Heart right ventricle (tissue), 16 donors: ENCODE measurements around the gene CNPY2. TPM values are rescaled to one million over a fixed set of nuclear protein-coding genes. Genes with fewer than 3 reads are reported as not detected.

ENCODE experiments used
- ATAC-seq, 8 donors: fragments of 200-7000 bp; cut with Tn5 transposase; one replicate each; pipeline ENCODE4 v1.9.1; 2020; ENCODE audit warnings: mild to moderate bottlenecking in 8 of 8, moderate library complexity in 8 of 8, moderate number of reproducible peaks in 1 of 8
- DNase-seq, 2 donors: peaks; one replicate each; pipeline ENCODE4 v3.0.0-alpha.2; 2020
- H3K27ac ChIP-seq, 10 donors: fragments of 200-600 bp; sonication (generic) in 2 of 10; one replicate each; pipeline versions ENCODE4 v1.5.0 to v1.8.0; 2020 to 2022; ENCODE audit warnings: mild to moderate bottlenecking in 3 of 10
- H3K27me3 ChIP-seq, 7 donors: fragments of 200-600 bp; one replicate each; pipeline ENCODE4 v1.8.0; 2021 to 2022; ENCODE audit warnings: mild to moderate bottlenecking in 2 of 7
- H3K36me3 ChIP-seq, 9 donors: fragments of 200-600 bp; sonication (generic) in 1 of 9; one replicate each; pipeline versions ENCODE4 v1.5.0 to v1.8.0; 2020 to 2022; ENCODE audit warnings: mild to moderate bottlenecking in 2 of 9
- H3K4me1 ChIP-seq, 9 donors: fragments of 200-600 bp; sonication (generic) in 1 of 9; one replicate each; pipeline versions ENCODE4 v1.5.0 to v1.8.0; 2020 to 2022; ENCODE audit warnings: mild to moderate bottlenecking in 4 of 9
- H3K4me3 ChIP-seq, 10 donors: fragments of 200-600 bp; sonication (generic) in 2 of 10; one replicate each; pipeline versions ENCODE4 v1.5.0 to v1.8.0; 2020 to 2022; ENCODE audit warnings: mild to moderate bottlenecking in 7 of 10, moderate library complexity in 2 of 10
- H3K9me3 ChIP-seq, 11 donors: fragments of 200-600 bp in 10 of 11; sonication (generic) in 2 of 11; one replicate each; pipeline versions ENCODE4 v1.5.0 to v1.8.0; 2013 to 2022; ENCODE audit warnings: mild to moderate bottlenecking in 2 of 11, control low read depth in 1 of 11, moderate library complexity in 1 of 11
- CTCF ChIP-seq, 9 donors: fragments of 200-600 bp; sonication (generic) in 2 of 9; IDR thresholded peaks; one replicate each; pipeline versions ENCODE4 v1.5.0 to v1.8.0; 2021 to 2022; ENCODE audit warnings: antibody characterized with exemption in 9 of 9, mild to moderate bottlenecking in 5 of 9, moderate library complexity in 1 of 9
- WGBS, 2 donors: extraction: QIAGEN DNeasy Blood & Tissue Kit; methylation state at CpG; one replicate each; pipeline ENCODE4 v1.1.7; 2013; ENCODE audit warnings: inconsistent platforms in 1 of 2; 5-methylcytosine and 5-hydroxymethylcytosine counted together
- intact Hi-C, 10 donors: fragments of 100-400 bp; cut with DNase I; formaldehyde crosslinking; loops; one replicate each; pipeline versions ENCODE4 v1.11.1 to v1.14.2; 2022
- long read RNA-seq, 3 donors: library from polyadenylated mRNA; unstranded; transcript quantifications; one replicate each; pipeline ENCODE4 v2.0.0, GENCODE V29; 2020 to 2021
- polyA plus RNA-seq, 2 donors: library from polyadenylated mRNA; stranded (reverse); fragments of 200-250 nt; gene quantifications; one replicate each; pipeline ENCODE4 v1.2.3, GENCODE V29; 2013
- total RNA-seq, 10 donors: library from RNA; stranded (reverse); fragmentation: NEBNext Ultra II Directional in 3 of 10; extraction: Animal tissue kit (Norgen Biotek cat#: 25700) in 3 of 10; gene quantifications; one replicate each; pipeline versions ENCODE4 v1.2.1 to v1.2.4, GENCODE V29; 2021 to 2023
- donor health status: Arrhythmogenic right ventricular cardiomyopathy.
- donor health status: ischemic (EF 13 %, LVEDD 7.1; RV severe dilation, severe dysfunction).
- donor health status: healthy with polysubstance abuse.
- donor health status: DM: no; HTN: yes; CAD: no.
- donor health status: DM: no; HTN: no; CAD: no.
- donor health status: ischemic (EF 25% LVEDD 6.9; RV normal size, moderate dysfunction).
- donor health status: ischemic (EF 25% LVEDD 5.7; RV mildly dilated, moderate dysfunction).
- donor health status: healthy.
- donor health status: DM: yes; HTN: yes; CAD: no.
- donor health status: Ischemic cardiomyopathy.
- donor health status: ischemic (EF 35%, LVEDD 5.7; RV mildly dilated, moderate dysfunction).
- donor health status: nonischemic (EF 11% LVEDD 7.7; RV severe dilation, severe dysfunction).
- donor health status: DM: yes; HTN: yes; CAD: no.
- donor health status: PGD.
- donor health status: ischemic (EF 29% LVEDD 5.4; RV normal size, mild dysfunction).
- donor health status: nonischemic (EF 23%, LVEDD 6.1; RV moderate dilation, normal function).

The CNPY2 gene
- total RNA-seq (10 to 100 TPM; 22.3 to 51.0 (median 38.7) TPM), polyA plus RNA-seq (10 to 100 TPM; 76.2 to 88.2 TPM)
- long read RNA-seq, donor 1, transcript CNPY2-206 (3 exons, 817 nt), result minor isoform, 6 of 22 reads
- long read RNA-seq, donor 1, transcript CNPY2-201 (6 exons, 1,214 nt), result major isoform, 11 of 22 reads
- long read RNA-seq, donor 1, partial matches to known transcripts, result 1 of 22 reads
- long read RNA-seq, donor 1, other reads (novel, unspliced or antisense), result 3 of 22 reads
- long read RNA-seq, donor 2, transcript CNPY2-201 (6 exons, 1,214 nt), result major isoform, 8 of 17 reads
- long read RNA-seq, donor 2, transcript CNPY2-206 (3 exons, 817 nt), result minor isoform, 5 of 17 reads
- long read RNA-seq, donor 2, partial matches to known transcripts, result 1 of 17 reads
- long read RNA-seq, donor 2, other reads (novel, unspliced or antisense), result 2 of 17 reads
- long read RNA-seq, donor 3, transcript CNPY2-206 (3 exons, 817 nt), result major isoform, 5 of 8 reads
- long read RNA-seq, donor 3, partial matches to known transcripts, result 0 of 8 reads
- long read RNA-seq, donor 3, other reads (novel, unspliced or antisense), result 0 of 8 reads

GRCh38 chr12:56315622-56316473 lies at the start of gene CNPY2:
Gene CNPY2, minus strand, starts transcription at chr12:56315988. Its CDS starts 771 bp downstream, at chr12:56315217.
- 0% methylated on average over 62 of the region's 62 CpGs for WGBS, 2 donors
- Histone ChIP-seq H3K27ac (peak within 1 kb of the TSS; percentile 88 to 98 (median 94)), H3K4me3 (peak within 1 kb of the TSS; percentile 61 to 99 (median 94)), H3K36me3 (peaks cover 0 to 74% (median 38%) of the 10 kb centered on the region in 9 donors), H3K9me3 (no peaks in the 10 kb centered on the region), H3K27me3 (no peaks in the 10 kb centered on the region), H3K4me1 (peaks cover 7 to 23% (median 16%) of the 10 kb centered on the region in 9 donors)
- peak in 5 of 9 donors; percentile 7 to 38 (median 21) for TF ChIP-seq CTCF (IDR thresholded peaks at IDR 0.05)
- peak; percentile 95 to 97 (median 96) for ATAC-seq
- peak; percentile 94 to 97 for DNase-seq
- intact Hi-C loops, result loop anchor here in 5 of 10 donors (2.0 to 10.0 kb wide), 3 partner anchors 15 to 149 kb away; partner anchors contain the start of genes SPRYD4 (in 4 of the 5) and CS (in 1 of the 5)

DNA sequence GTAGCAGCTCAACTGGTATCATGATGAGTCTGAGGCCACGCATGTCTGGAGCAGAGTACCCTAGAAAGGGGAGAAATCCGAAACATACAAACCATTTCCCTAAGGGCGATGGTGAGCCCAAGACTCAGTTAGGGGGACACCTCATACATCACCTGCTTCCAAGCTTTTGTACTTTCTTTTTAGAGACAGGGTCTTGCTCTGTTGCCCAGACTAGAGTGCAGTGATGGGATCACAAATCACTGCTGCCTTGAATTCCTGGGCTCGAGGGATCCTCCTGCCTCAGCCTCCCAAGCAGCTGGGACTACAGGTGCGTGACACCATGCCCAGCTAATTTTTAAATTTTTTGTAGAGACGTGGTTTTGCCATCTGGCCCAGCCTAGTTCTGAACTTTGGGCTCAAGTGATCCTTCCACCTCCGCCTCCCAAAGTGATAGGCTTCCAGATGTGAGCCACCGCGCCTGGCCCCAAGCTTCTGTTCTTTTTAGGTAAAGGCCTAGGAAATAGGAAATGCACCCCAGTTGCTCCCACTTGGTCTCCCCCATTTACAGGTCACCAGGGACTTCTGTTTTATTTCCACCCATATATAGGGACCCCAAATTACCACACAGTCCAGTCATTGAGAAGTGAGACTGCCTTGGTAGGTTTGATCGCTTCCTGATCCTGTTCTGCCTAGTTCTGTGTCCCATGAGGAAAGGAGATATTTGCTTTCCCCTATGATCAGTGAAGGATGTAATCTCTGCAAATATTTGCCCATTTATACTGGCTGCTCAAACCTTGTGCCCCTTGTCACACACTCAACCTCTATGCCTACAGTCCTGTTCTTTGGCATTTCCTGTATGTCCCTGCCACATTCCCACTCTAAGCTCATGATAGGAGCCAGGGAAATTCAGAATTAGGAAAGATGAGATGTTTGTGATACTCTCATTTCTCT lies 46.6 kb upstream of the CNPY2 start, which contains the start of gene APOF:
APOF (minus strand) TSS at position 728 of the 930 bp plus-strand sequence; CDS start at position 616, 112 bp downstream.
- Histone ChIP-seq H3K27ac (no peak within 1 kb of the TSS), H3K4me3 (no peak within 1 kb of the TSS), H3K9me3 (no peaks in the 10 kb centered on the region), H3K36me3 (peaks cover 0 to 5% (median 0%) of the 10 kb centered on the region in 9 donors), H3K27me3 (no peaks in the 10 kb centered on the region), H3K4me1 (peaks cover 0 to 30% (median 23%) of the 10 kb centered on the region in 9 donors)
- no peak for TF ChIP-seq CTCF (IDR thresholded peaks at IDR 0.05)
- WGBS, 2 donors, result 92 to 94% methylated on average over 10 of the region's 10 CpGs
- ATAC-seq (no peak), DNase-seq (no peak)
- intact Hi-C loops, result loop anchor here in 5 of 10 donors (5.0 to 10.0 kb wide), 3 partner anchors 90 to 105 kb away; partner anchors contain the start of genes SPRYD4 (in 4 of the 5) and MIP (in 1 of the 5)

GRCh38 chr12:56361487-56362129 lies 45.8 kb upstream of the CNPY2 start:
- Histone ChIP-seq H3K27me3 (no peaks in the 10 kb centered on the region), H3K4me3 (no peak overlapping the region), H3K4me1 (peaks cover 0 to 36% (median 25%) of the 10 kb centered on the region in 9 donors), H3K9me3 (no peaks in the 10 kb centered on the region), H3K27ac (no peak overlapping the region), H3K36me3 (peaks cover 0 to 10% (median 0%) of the 10 kb centered on the region in 9 donors)
- 79 to 81% methylated on average over 8 of the region's 8 CpGs for WGBS, 2 donors
- intact Hi-C loops, result loop anchor here in 7 of 10 donors (2.0 to 10.0 kb wide), 5 partner anchors 27 to 106 kb away; partner anchors contain the start of genes SPRYD4 (in 4 of the 7) and MIP (in 1 of the 7)
- TF ChIP-seq CTCF (IDR thresholded peaks at IDR 0.05), result no peak
- no peak for DNase-seq
- no peak for ATAC-seq
